GM19438 (cell line): ENCODE measurements around the gene PEF1.

Experiments used
- ATAC-seq: cut with Tn5 transposase; IDR thresholded peaks from one replicate; pipeline ENCODE4 v1.9.1; 2021; ENCODE audit warnings: low read depth; ENCODE audit not compliant: unreplicated experiment

PEF1 gene

GRCh38 chr1:31655756-31656155 lies 11.1 kb upstream of the PEF1 start:
- ATAC-seq, result no peak

GRCh38 chr1:31655104-31655503 lies 10.4 kb upstream of the PEF1 start:
- no peak for ATAC-seq

GRCh38 chr1:31654474-31654776 lies 9.7 kb upstream of the PEF1 start:
- no peak for ATAC-seq

- no peak for ATAC-seq
Measured at GRCh38 chr1:31653717-31654473, 9.2 kb upstream of the PEF1 start.

- ATAC-seq, result no peak
Measured at GRCh38 chr1:31652891-31653499, 8.3 kb upstream of the PEF1 start.

- ATAC-seq, result no peak
Measured at GRCh38 chr1:31651766-31652165, 7.1 kb upstream of the PEF1 start.

GRCh38 chr1:31651089-31651420 lies 6.4 kb upstream of the PEF1 start:
- ATAC-seq, result no peak

GRCh38 chr1:31650161-31651088 lies 5.7 kb upstream of the PEF1 start:
- no peak for ATAC-seq

GRCh38 chr1:31648641-31649357 lies 4.1 kb upstream of the PEF1 start:
- ATAC-seq, result no peak

- ATAC-seq, result no peak
Measured at GRCh38 chr1:31648190-31648589, 3.5 kb upstream of the PEF1 start.

- no peak for ATAC-seq
Measured at GRCh38 chr1:31647106-31647505, 2.4 kb upstream of the PEF1 start.

- ATAC-seq, result no peak
Measured at GRCh38 chr1:31646259-31646960, 1.7 kb upstream of the PEF1 start.

- ATAC-seq, result no peak
Measured at GRCh38 chr1:31645274-31645568, 545 bp upstream of the PEF1 start.

- no peak for ATAC-seq
Measured at GRCh38 chr1:31643976-31644559, 608 bp downstream of the PEF1 start.

GRCh38 chr1:31642897-31643296 lies 1.8 kb downstream of the PEF1 start:
- ATAC-seq, result no peak

GRCh38 chr1:31642366-31642765 lies 2.3 kb downstream of the PEF1 start:
- no peak for ATAC-seq

GRCh38 chr1:31640964-31641363 lies 3.7 kb downstream of the PEF1 start:
- no peak for ATAC-seq

- ATAC-seq, result no peak
Measured at GRCh38 chr1:31640179-31640578, 4.5 kb downstream of the PEF1 start.

GRCh38 chr1:31639543-31639942 lies 5.1 kb downstream of the PEF1 start:
- no peak for ATAC-seq
